ENCODE results near the gene OLFM1. TPM values are rescaled to one million over a fixed set of nuclear protein-coding genes. Genes with fewer than 3 reads are reported as not detected.

The OLFM1 gene
- total RNA-seq (not detected), total RNA-seq (0 reads per million in 2 donors)

DNA sequence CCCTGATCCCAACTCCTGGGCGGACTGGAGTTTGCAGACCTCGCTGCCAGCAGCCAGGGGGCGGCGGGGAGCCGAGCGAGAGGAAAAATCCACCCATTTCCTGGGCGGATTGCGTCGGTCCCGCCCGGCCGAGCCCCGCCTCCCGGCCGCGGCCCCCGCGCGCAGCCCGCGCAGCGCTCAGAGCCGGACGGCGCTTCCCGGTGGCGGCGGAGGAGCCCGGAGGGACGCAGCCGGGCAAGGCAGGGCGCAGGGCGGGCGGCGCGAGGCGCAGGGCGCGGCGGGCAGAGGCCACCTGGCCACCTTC lies at the start of gene OLFM1:
Gene OLFM1, plus strand, starts transcription at position 180 of the 304 bp plus-strand sequence. CDS start 322 bp downstream, outside the sequence.
- Mint-ChIP-seq H3K27ac (no peak within 1 kb of the TSS), H3K27me3 (peaks cover 51% of the 10 kb centered on the region), H3K4me1 (peaks cover 4% of the 10 kb centered on the region), H3K36me3 (ENCODE audit: low read depth) (peaks cover 6% of the 10 kb centered on the region), H3K4me3 (no peak within 1 kb of the TSS)
- ATAC-seq = no peak
- no peaks in the 10 kb centered on the region for H3K9me3 ChIP-seq (ENCODE audit: control insufficient read depth, low read length, poor library complexity, severe bottlenecking)
- no peak for DNase-seq

- Mint-ChIP-seq H3K4me1 (peaks cover 2% of the 10 kb centered on the region), H3K27me3 (peaks cover 49% of the 10 kb centered on the region), H3K27ac (no peak overlapping the region), H3K4me3 (no peak overlapping the region), H3K36me3 (ENCODE audit: low read depth) (no peaks in the 10 kb centered on the region)
- no peak for DNase-seq
- no peaks in the 10 kb centered on the region for H3K9me3 ChIP-seq (ENCODE audit: control insufficient read depth, low read length, poor library complexity, severe bottlenecking)
- no peak for ATAC-seq
Measured at GRCh38 chr9:135038331-135038730, 49.1 kb upstream of the OLFM1 start.

GRCh38 chr9:135038826-135039225 lies 48.6 kb upstream of the OLFM1 start:
- Mint-ChIP-seq H3K27ac (no peak overlapping the region), H3K27me3 (peaks cover 49% of the 10 kb centered on the region), H3K4me3 (no peak overlapping the region), H3K4me1 (peaks cover 2% of the 10 kb centered on the region), H3K36me3 (ENCODE audit: low read depth) (no peaks in the 10 kb centered on the region)
- H3K9me3 ChIP-seq (ENCODE audit: control insufficient read depth, low read length, poor library complexity, severe bottlenecking) = no peaks in the 10 kb centered on the region
- DNase-seq (no peak), ATAC-seq (no peak)

GRCh38 chr9:135039266-135039870 lies 48.1 kb upstream of the OLFM1 start:
- H3K9me3 ChIP-seq (ENCODE audit: control insufficient read depth, low read length, poor library complexity, severe bottlenecking) = no peaks in the 10 kb centered on the region
- H3K4me3 Mint-ChIP-seq = no peak overlapping the region
- DNase-seq = no peak
- peaks cover 2% of the 10 kb centered on the region for H3K4me1 Mint-ChIP-seq
- H3K27ac Mint-ChIP-seq = no peak overlapping the region
- peaks cover 52% of the 10 kb centered on the region for H3K27me3 Mint-ChIP-seq
- no peak for ATAC-seq
- H3K36me3 Mint-ChIP-seq (ENCODE audit: low read depth) = no peaks in the 10 kb centered on the region

DNA sequence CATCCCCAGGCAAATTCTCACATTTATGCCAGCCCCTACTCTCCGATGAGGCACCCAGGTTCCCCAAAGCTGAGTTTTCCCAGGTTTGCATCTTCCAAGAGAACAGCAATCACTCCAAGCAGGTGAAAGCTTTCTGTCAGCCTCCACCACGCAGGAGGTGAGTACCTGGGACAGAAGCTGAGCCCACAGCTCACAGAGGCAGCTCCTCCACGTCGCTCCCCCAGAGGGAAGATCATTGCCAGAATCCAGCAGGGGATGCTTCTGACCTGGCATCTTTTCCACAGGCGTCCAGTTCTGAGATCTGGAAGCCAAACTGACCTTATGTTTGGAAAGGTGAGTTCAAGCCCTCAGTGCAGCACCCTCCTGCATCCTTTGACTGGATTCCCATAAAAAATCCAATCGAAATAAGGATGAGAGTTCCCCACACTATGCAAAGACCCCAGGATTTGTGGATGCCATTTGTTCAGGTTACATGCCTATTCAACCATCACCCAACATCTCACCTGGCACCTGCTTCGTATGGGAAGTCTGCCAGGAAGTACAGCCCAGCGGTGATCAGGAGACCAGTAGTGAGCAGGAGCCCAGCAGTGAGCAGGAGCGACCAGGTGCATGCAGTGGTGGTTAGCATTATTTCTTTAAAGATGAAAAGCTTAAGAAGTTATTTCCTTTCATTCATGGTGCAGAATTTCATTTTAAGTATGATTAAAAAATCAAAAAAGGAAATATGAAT lies 47.4 kb upstream of the OLFM1 start:
- H3K36me3 Mint-ChIP-seq (ENCODE audit: low read depth) = no peaks in the 10 kb centered on the region
- no peak overlapping the region for H3K27ac Mint-ChIP-seq
- ATAC-seq (no peak), DNase-seq (no peak)
- peaks cover 53% of the 10 kb centered on the region for H3K27me3 Mint-ChIP-seq
- H3K4me3 Mint-ChIP-seq = no peak overlapping the region
- H3K4me1 Mint-ChIP-seq = peaks cover 2% of the 10 kb centered on the region
- H3K9me3 ChIP-seq (ENCODE audit: control insufficient read depth, low read length, poor library complexity, severe bottlenecking) = no peaks in the 10 kb centered on the region

GRCh38 chr9:135040892-135041291 lies 46.6 kb upstream of the OLFM1 start:
- ATAC-seq = no peak
- Mint-ChIP-seq H3K4me1 (peaks cover 2% of the 10 kb centered on the region), H3K27ac (no peak overlapping the region), H3K4me3 (no peak overlapping the region), H3K36me3 (ENCODE audit: low read depth) (no peaks in the 10 kb centered on the region), H3K27me3 (peaks cover 53% of the 10 kb centered on the region)
- no peaks in the 10 kb centered on the region for H3K9me3 ChIP-seq (ENCODE audit: control insufficient read depth, low read length, poor library complexity, severe bottlenecking)
- no peak for DNase-seq

DNA sequence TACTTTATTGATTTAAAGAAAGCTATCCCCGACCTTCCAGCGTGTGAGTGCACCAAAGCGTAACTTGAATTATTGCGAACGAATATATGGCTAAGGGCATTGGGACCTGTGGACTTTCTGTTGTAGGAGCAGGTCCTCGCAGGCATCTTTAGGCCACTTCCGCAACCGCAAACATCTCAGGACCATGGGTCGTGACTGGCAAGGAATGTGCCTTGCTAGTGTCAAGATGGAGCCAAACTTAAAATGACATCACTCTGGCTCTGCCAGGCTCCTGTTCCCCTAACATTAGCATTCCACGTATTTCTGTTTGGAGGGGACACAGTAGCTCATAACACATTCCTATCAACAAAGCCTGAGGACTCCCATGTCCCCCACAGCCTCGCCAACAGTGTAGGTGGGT lies 44.1 kb upstream of the OLFM1 start:
- no peaks in the 10 kb centered on the region for H3K9me3 ChIP-seq (ENCODE audit: control insufficient read depth, low read length, poor library complexity, severe bottlenecking)
- H3K4me3 Mint-ChIP-seq = no peak overlapping the region
- peaks cover 1% of the 10 kb centered on the region for H3K4me1 Mint-ChIP-seq
- H3K36me3 Mint-ChIP-seq (ENCODE audit: low read depth) = no peaks in the 10 kb centered on the region
- H3K27ac Mint-ChIP-seq = no peak overlapping the region
- DNase-seq (no peak), ATAC-seq (no peak)
- H3K27me3 Mint-ChIP-seq = peaks cover 56% of the 10 kb centered on the region

DNA sequence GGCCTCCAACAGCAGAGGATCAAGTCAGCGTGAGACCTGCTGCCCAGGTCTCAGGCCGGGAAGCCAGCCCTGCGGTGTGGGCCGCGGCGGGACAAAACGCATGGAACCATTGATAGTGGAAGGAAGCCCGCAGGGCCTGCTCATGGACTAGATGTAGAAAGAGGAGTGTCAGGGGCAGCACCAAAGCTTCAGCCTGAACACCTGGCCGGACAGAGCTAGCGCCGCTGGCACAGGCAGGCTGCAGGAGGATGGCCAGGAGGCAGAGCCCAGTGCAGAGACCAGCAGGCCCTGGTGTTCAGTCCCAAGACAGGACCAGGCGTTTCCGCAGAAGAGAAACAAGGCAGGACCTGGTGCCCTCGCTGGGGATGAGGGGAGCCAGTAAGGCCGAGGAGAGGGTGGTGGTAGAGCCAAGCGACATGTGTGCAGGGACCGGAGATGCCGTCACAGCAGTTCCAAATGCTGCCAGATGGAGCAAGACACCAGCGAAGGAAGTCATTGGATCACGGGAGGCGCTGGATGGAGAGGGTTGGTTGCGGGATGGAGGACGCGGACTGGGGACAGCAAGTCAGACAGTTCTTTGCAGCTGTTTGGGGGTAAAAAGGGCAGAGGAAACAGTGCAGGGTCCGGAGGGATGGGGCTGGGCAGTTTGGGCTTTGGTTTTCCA lies 42.1 kb upstream of the OLFM1 start:
- Mint-ChIP-seq H3K27me3 (peaks cover 69% of the 10 kb centered on the region), H3K36me3 (ENCODE audit: low read depth) (no peaks in the 10 kb centered on the region), H3K27ac (no peak overlapping the region), H3K4me1 (peaks cover 2% of the 10 kb centered on the region), H3K4me3 (no peak overlapping the region)
- DNase-seq = no peak
- ATAC-seq = no peak
- H3K9me3 ChIP-seq (ENCODE audit: control insufficient read depth, low read length, poor library complexity, severe bottlenecking) = no peaks in the 10 kb centered on the region

- ATAC-seq (no peak), DNase-seq (no peak)
- Mint-ChIP-seq H3K27me3 (peaks cover 72% of the 10 kb centered on the region), H3K4me1 (peaks cover 2% of the 10 kb centered on the region), H3K36me3 (ENCODE audit: low read depth) (no peaks in the 10 kb centered on the region), H3K27ac (no peak overlapping the region), H3K4me3 (no peak overlapping the region)
- no peaks in the 10 kb centered on the region for H3K9me3 ChIP-seq (ENCODE audit: control insufficient read depth, low read length, poor library complexity, severe bottlenecking)
Measured at GRCh38 chr9:135045928-135046738, 41.3 kb upstream of the OLFM1 start.

- Mint-ChIP-seq H3K27me3 (peaks cover 73% of the 10 kb centered on the region), H3K4me1 (peaks cover 2% of the 10 kb centered on the region), H3K4me3 (no peak overlapping the region), H3K36me3 (ENCODE audit: low read depth) (no peaks in the 10 kb centered on the region), H3K27ac (no peak overlapping the region)
- DNase-seq = no peak
- no peaks in the 10 kb centered on the region for H3K9me3 ChIP-seq (ENCODE audit: control insufficient read depth, low read length, poor library complexity, severe bottlenecking)
- ATAC-seq = no peak
Measured at GRCh38 chr9:135046739-135047350, 40.6 kb upstream of the OLFM1 start.

DNA sequence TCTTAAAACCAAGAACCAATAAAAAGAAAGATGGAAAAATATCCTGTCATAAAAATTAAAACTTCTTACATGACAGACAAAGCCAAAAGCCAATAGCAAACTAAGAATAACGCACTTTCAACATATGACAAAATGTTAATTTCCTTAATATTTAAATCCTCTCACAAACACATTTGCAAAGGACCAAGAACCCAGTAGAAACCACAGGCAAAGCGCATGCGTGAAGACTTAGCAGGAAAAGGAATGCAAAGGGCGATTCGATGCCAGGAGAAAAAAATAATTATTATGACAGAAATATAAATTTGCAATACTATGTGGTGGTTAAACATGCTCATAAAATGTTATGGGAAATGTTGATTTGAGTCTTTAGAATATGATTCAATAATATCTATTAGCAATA lies 39.9 kb upstream of the OLFM1 start:
- Mint-ChIP-seq H3K27me3 (peaks cover 68% of the 10 kb centered on the region), H3K4me1 (peaks cover 2% of the 10 kb centered on the region), H3K27ac (no peak overlapping the region), H3K36me3 (ENCODE audit: low read depth) (no peaks in the 10 kb centered on the region), H3K4me3 (no peak overlapping the region)
- no peaks in the 10 kb centered on the region for H3K9me3 ChIP-seq (ENCODE audit: control insufficient read depth, low read length, poor library complexity, severe bottlenecking)
- DNase-seq = no peak
- no peak for ATAC-seq

DNA sequence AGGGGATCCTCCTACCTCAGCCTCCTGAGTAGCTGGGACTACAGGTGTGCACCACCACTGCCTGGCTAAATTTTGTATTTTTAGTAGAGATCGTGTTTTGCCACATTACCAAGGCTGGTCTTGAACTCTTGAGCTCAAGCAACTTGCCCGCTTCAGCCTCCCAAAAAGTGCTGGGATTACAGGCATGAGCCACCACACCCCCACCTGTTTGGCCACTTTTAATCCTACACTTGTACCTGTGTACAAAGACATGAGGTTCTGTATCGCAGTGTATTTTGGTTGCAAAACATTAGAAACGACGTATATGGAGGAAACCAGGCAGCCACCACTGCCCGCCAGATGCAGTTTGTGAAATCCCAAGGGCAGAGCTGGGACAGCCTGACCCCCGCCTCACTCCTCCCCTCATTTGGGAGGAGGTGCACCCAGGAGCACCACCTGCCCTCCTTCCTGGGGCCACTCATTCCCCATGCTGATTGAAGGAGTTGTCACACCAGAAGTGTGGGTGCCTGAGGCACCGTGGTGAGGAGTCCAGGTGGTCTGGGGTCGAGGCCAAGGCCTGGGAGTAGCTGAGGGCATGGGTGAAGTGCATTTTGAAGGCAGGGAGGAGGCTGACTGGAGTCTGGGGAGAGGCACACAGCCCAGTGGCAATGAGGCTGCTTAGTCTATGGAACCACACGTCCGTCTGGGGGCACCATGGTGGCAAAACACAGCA lies 39.3 kb upstream of the OLFM1 start:
- no peak for DNase-seq
- Mint-ChIP-seq H3K4me3 (no peak overlapping the region), H3K27me3 (peaks cover 72% of the 10 kb centered on the region), H3K27ac (no peak overlapping the region), H3K4me1 (peaks cover 2% of the 10 kb centered on the region), H3K36me3 (ENCODE audit: low read depth) (no peaks in the 10 kb centered on the region)
- no peak for ATAC-seq
- H3K9me3 ChIP-seq (ENCODE audit: control insufficient read depth, low read length, poor library complexity, severe bottlenecking) = no peaks in the 10 kb centered on the region

Measured in T-helper 17 cell (primary cell).